ENCODE data around the gene DGUOK.

The DGUOK gene

DNA sequence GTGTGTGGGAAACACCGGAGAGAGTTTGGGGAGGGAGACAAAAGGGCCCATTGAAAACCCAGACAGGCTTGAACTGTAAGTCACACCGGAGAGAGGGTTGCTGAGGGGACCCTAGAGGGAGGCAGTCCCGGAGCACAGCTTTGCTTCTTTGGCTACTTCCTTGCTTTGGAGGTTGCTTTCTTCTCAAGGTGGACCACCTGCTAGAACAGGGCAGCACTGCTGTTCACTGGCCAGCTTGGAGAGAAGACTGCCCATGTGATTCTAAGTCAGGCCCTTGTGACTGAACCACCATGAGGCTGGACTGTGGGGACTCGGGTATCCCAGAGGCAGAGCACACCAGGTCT is 29.5 kb upstream of the DGUOK start:
- no peaks in the 10 kb centered on the region for H3K27me3 ChIP-seq (ENCODE audit: insufficient read depth, low read length)
- H3F3A ChIP-seq (ENCODE audit: insufficient read depth, low read length) = no peaks in the 10 kb centered on the region
- no peaks in the 10 kb centered on the region for H4K20me1 ChIP-seq (ENCODE audit: insufficient read depth, low read length)
- H3K4me2 ChIP-seq (ENCODE audit: low read length) = no peak overlapping the region
- no peaks in the 10 kb centered on the region for H3K9me3 ChIP-seq (ENCODE audit: low read length)
- H3K4me3 ChIP-seq (ENCODE audit: low read depth, low read length, poor library complexity, severe bottlenecking) = no peak overlapping the region
- no peak overlapping the region for H3K9ac ChIP-seq (ENCODE audit: low read length)
- no peaks in the 10 kb centered on the region for H3K79me2 ChIP-seq (ENCODE audit: insufficient read depth, low read length)
- no peaks in the 10 kb centered on the region for H3K4me1 ChIP-seq (ENCODE audit: insufficient read depth, low read length, severe bottlenecking)
- H3K36me3 ChIP-seq (ENCODE audit: insufficient read depth, low read length) = no peaks in the 10 kb centered on the region
- no peaks in the 10 kb centered on the region for H3K9me2 ChIP-seq (ENCODE audit: low read depth, low read length)
- H2AFZ ChIP-seq (ENCODE audit: low read length) = no peak overlapping the region
- TF ChIP-seq, protein P1, sequence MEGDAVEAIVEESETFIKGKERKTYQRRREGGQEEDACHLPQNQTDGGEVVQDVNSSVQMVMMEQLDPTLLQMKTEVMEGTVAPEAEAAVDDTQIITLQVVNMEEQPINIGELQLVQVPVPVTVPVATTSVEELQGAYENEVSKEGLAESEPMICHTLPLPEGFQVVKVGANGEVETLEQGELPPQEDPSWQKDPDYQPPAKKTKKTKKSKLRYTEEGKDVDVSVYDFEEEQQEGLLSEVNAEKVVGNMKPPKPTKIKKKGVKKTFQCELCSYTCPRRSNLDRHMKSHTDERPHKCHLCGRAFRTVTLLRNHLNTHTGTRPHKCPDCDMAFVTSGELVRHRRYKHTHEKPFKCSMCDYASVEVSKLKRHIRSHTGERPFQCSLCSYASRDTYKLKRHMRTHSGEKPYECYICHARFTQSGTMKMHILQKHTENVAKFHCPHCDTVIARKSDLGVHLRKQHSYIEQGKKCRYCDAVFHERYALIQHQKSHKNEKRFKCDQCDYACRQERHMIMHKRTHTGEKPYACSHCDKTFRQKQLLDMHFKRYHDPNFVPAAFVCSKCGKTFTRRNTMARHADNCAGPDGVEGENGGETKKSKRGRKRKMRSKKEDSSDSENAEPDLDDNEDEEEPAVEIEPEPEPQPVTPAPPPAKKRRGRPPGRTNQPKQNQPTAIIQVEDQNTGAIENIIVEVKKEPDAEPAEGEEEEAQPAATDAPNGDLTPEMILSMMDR (IDR thresholded peaks at IDR 0.05; ENCODE audit: low read length) = no peak
- H3K27ac ChIP-seq (ENCODE audit: low read depth, low read length, poor library complexity, severe bottlenecking) = no peak overlapping the region

DNA sequence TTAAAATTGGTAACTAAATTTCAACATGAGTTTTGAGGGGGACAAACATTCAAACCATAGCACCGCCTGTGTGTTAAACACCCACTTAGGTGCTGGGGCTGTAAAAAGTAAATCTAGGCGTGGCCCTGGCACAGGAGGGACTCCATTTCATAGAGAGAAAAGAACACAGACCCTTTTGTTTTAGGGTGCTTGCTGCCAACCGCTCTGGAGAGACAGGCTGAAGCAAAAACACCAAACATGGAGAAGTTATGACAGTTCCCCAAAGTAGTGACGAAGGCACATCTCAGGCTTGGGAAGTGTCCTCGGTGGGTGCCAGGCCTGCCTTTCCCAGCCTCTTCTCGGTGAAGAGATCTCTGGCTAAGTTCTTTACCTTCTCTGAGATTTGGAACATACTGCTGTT is 28.7 kb upstream of the DGUOK start:
- Histone ChIP-seq H4K20me1 (ENCODE audit: insufficient read depth, low read length) (no peaks in the 10 kb centered on the region), H3K9ac (ENCODE audit: low read length) (no peak overlapping the region), H3K4me3 (ENCODE audit: low read depth, low read length, poor library complexity, severe bottlenecking) (no peak overlapping the region)

DNA sequence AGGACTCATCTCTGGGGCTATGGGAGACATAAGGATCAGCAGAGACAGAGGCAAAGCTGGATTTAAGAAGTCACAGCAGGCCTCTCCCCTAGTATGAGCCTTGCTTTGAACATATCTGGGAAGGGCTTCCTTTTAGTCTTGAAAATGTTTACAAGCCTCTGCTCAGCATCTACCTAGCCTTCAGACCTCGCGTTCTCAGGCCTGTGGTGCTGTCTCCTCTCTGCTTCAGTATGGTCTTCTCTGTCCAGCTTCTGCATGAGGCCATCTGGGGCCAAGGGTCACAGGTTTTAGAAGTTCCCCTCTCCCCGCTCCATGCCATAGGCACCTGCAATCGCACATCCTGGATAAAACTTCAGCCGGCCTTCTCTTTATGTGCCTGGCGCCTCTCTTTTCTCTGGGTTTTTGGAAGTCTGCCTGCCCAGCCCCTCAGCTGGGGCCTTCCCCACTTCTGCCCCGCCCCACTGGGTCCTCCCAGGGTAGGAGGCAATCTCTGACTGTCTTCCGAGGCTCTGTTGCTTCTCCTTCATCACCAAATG is 26.8 kb upstream of the DGUOK start:
- Histone ChIP-seq H3K79me2 (ENCODE audit: insufficient read depth, low read length) (no peaks in the 10 kb centered on the region), H3K4me1 (ENCODE audit: insufficient read depth, low read length, severe bottlenecking) (no peaks in the 10 kb centered on the region), H4K20me1 (ENCODE audit: insufficient read depth, low read length) (no peaks in the 10 kb centered on the region), H3K36me3 (ENCODE audit: insufficient read depth, low read length) (no peaks in the 10 kb centered on the region), H3K9me3 (ENCODE audit: low read length) (no peaks in the 10 kb centered on the region), H3K9me2 (ENCODE audit: low read depth, low read length) (no peaks in the 10 kb centered on the region), H2AFZ (ENCODE audit: low read length) (no peak overlapping the region), H3K27ac (ENCODE audit: low read depth, low read length, poor library complexity, severe bottlenecking) (no peak overlapping the region), H3F3A (ENCODE audit: insufficient read depth, low read length) (no peaks in the 10 kb centered on the region), H3K4me3 (ENCODE audit: low read depth, low read length, poor library complexity, severe bottlenecking) (no peak overlapping the region), H3K27me3 (ENCODE audit: insufficient read depth, low read length) (no peaks in the 10 kb centered on the region), H3K4me2 (ENCODE audit: low read length) (no peak overlapping the region), H3K9ac (ENCODE audit: low read length) (no peak overlapping the region)
- TF ChIP-seq, protein P1 (IDR thresholded peaks at IDR 0.05; ENCODE audit: low read length) = no peak
- TF ChIP-seq EZH2 (IDR thresholded peaks at IDR 0.05; ENCODE audit: borderline replicate concordance, low read length) = no peak

More for the DNA sequence above, 28.7 kb upstream of the DGUOK start:
- Histone ChIP-seq H3F3A (ENCODE audit: insufficient read depth, low read length) (no peaks in the 10 kb centered on the region), H3K36me3 (ENCODE audit: insufficient read depth, low read length) (no peaks in the 10 kb centered on the region), H3K9me2 (ENCODE audit: low read depth, low read length) (no peaks in the 10 kb centered on the region), H3K79me2 (ENCODE audit: insufficient read depth, low read length) (no peaks in the 10 kb centered on the region), H3K4me1 (ENCODE audit: insufficient read depth, low read length, severe bottlenecking) (no peaks in the 10 kb centered on the region), H3K4me2 (ENCODE audit: low read length) (no peak overlapping the region), H3K9me3 (ENCODE audit: low read length) (no peaks in the 10 kb centered on the region), H2AFZ (ENCODE audit: low read length) (no peak overlapping the region), H3K27ac (ENCODE audit: low read depth, low read length, poor library complexity, severe bottlenecking) (no peak overlapping the region), H3K27me3 (ENCODE audit: insufficient read depth, low read length) (no peaks in the 10 kb centered on the region)
- TF ChIP-seq, protein P1 (IDR thresholded peaks at IDR 0.05; ENCODE audit: low read length) = no peak
- no peak for TF ChIP-seq EZH2 (IDR thresholded peaks at IDR 0.05; ENCODE audit: borderline replicate concordance, low read length)

All from OCI-LY1 (cell line).